HCT116 (cell line): ENCODE measurements around the gene PHACTR1. TPM values are rescaled to one million over a fixed set of nuclear protein-coding genes. Genes with fewer than 3 reads are reported as not detected.

Experiments used
- ATAC-seq: fragments of 200-7000 bp; cut with Tn5 transposase; 2 replicates; pipeline ENCODE4 v1.9.1; 2020; ENCODE audit warnings: mild to moderate bottlenecking, moderate library complexity
- BruUV-seq: library from RNA; stranded (reverse); fragments of 400-500 nt; replicated peaks from 2 replicates; lab custom pipeline; 2021; lab: Mats Ljungman, UMichigan
- CTCF ChIA-PET: fragments of 300-600 bp; sonication (Branson Sonifier 250); formaldehyde crosslinking; loops from one replicate; lab custom pipeline; 2021; ENCODE audit warnings: antibody characterized with exemption; lab: Charles Lee
- POLR2A ChIA-PET: fragments of 300-600, 350-600 bp; sonication (Branson Sonifier 250); formaldehyde crosslinking; loops from one replicate; lab custom pipeline; 2021; ENCODE audit warnings: antibody characterized with exemption; lab: Charles Lee
- RAD21 ChIA-PET, 2 experiments: fragments of 300-600 bp; sonication (Branson Sonifier 250); formaldehyde crosslinking; loops; one replicate each; lab custom pipeline; 2023; ENCODE audit warnings: low total read pairs in 2 of 2; ENCODE audit not compliant: uncharacterized antibody in 2 of 2, unreplicated experiment in 2 of 2, low non-redundant PET in 1 of 2; lab: Charles Lee
- DNase-seq: peaks from one replicate; pipeline ENCODE4 v3.0.0-alpha.2; 2010; ENCODE audit warnings: low read depth, low spot score
- H2AFZ ChIP-seq: fragments of 200-600 bp; shearing (Covaris generic), sonication (generic); 2 replicates; pipeline ENCODE4 v1.6.1; 2017; ENCODE audit warnings: low read depth, mixed run types, mixed read lengths, antibody characterized with exemption, low read length; ENCODE audit not compliant: poor library complexity, severe bottlenecking
- H3K27ac ChIP-seq: 2 replicates; pipeline ENCODE4 v1.5.1; 2012; ENCODE audit warnings: low read depth, low read length
- H3K27me3 ChIP-seq: fragments of 200-600 bp; sonication (generic); 2 replicates; pipeline ENCODE4 v1.6.1; 2016; ENCODE audit warnings: mixed run types, low read length, mixed read lengths; ENCODE audit not compliant: insufficient read depth
- H3K36me3 ChIP-seq, 2 experiments: fragments of 200-500 bp in 1 of 2; fragments of 200-600 bp in 1 of 2; sonication (Bioruptor generic) in 1 of 2; sonication (generic) in 1 of 2; 2 replicates each; pipeline versions ENCODE4 v1.5.1 to v1.6.1; 2014 to 2016; ENCODE audit warnings: low read length in 2 of 2, inconsistent platforms in 1 of 2, mixed read lengths in 1 of 2, mixed run types in 1 of 2; ENCODE audit not compliant: insufficient read depth in 2 of 2, control insufficient read depth in 1 of 2
- H3K4me1 ChIP-seq, 2 experiments: fragments of 200-600 bp in 1 of 2; sonication (generic) in 1 of 2; 2 replicates each; pipeline versions ENCODE4 v1.5.1 to v1.6.1; 2012 to 2017; ENCODE audit warnings: low read length in 2 of 2, inconsistent platforms in 1 of 2, mild to moderate bottlenecking in 1 of 2, mixed read lengths in 1 of 2, mixed run types in 1 of 2, moderate library complexity in 1 of 2; ENCODE audit not compliant: insufficient read depth in 2 of 2, control insufficient read depth in 1 of 2
- H3K4me2 ChIP-seq: fragments of 200-600 bp; sonication (generic); 2 replicates; pipeline ENCODE4 v1.6.1; 2017; ENCODE audit warnings: mixed run types, low read length, mixed read lengths
- H3K4me3 ChIP-seq, 2 experiments: fragments of 200-600 bp in 1 of 2; sonication (generic) in 1 of 2; replicated peaks in 1 of 2; 2 replicates each; pipeline ENCODE4 v1.5.1; 2011 to 2016; ENCODE audit warnings: low read length in 2 of 2, control low read depth in 1 of 2, low read depth in 1 of 2, mild to moderate bottlenecking in 1 of 2, mixed read lengths in 1 of 2, mixed run types in 1 of 2
- H3K79me2 ChIP-seq: fragments of 200-600 bp; sonication (generic); 2 replicates; pipeline ENCODE4 v1.6.1; 2017; ENCODE audit warnings: mild to moderate bottlenecking, mixed run types, low read length, moderate library complexity, mixed read lengths; ENCODE audit not compliant: insufficient read depth
- H3K9ac ChIP-seq: fragments of 200-600 bp; sonication (generic); 2 replicates; pipeline ENCODE4 v1.6.1; 2016; ENCODE audit warnings: low read length, mixed read lengths
- H3K9me2 ChIP-seq: fragments of 200-600 bp; sonication (generic), shearing (Covaris generic); 2 replicates; pipeline ENCODE4 v1.6.1; 2017; ENCODE audit warnings: mixed run types, mild to moderate bottlenecking, moderate library complexity; ENCODE audit not compliant: insufficient read depth
- H3K9me3 ChIP-seq, 2 experiments: fragments of 200-500 bp in 1 of 2; fragments of 200-600 bp in 1 of 2; sonication (Bioruptor generic) in 1 of 2; sonication (generic) in 1 of 2; 2 replicates each; pipeline ENCODE4 v1.6.1; 2014 to 2017; ENCODE audit warnings: low read length in 2 of 2, mixed read lengths in 2 of 2, inconsistent platforms in 1 of 2, low read depth in 1 of 2, mild to moderate bottlenecking in 1 of 2, mixed run types in 1 of 2, moderate library complexity in 1 of 2; ENCODE audit not compliant: control insufficient read depth in 1 of 2, insufficient read depth in 1 of 2
- H4K20me1 ChIP-seq: fragments of 200-600 bp; sonication (generic), shearing (Covaris generic); 2 replicates; pipeline ENCODE4 v1.6.1; 2017; ENCODE audit warnings: mixed run types, mild to moderate bottlenecking, moderate library complexity; ENCODE audit not compliant: insufficient read depth
- CBX3 ChIP-seq: IDR thresholded peaks from 2 replicates; pipeline ENCODE4 v1.6.1; 2012; ENCODE audit warnings: low read depth
- CEBPB ChIP-seq: IDR thresholded peaks from 2 replicates; pipeline ENCODE4 v1.6.1; 2012; ENCODE audit warnings: low read depth
- EGR1 ChIP-seq: IDR thresholded peaks from 2 replicates; pipeline ENCODE4 v1.6.1; 2012; ENCODE audit warnings: low read depth
- ELF1 ChIP-seq: IDR thresholded peaks from 2 replicates; pipeline ENCODE4 v1.6.1; 2012; ENCODE audit warnings: low read depth, borderline replicate concordance
- EZH2 ChIP-seq: fragments of 200-600 bp; sonication (generic); IDR thresholded peaks from 2 replicates; pipeline ENCODE4 v1.6.1; 2017; ENCODE audit warnings: antibody characterized with exemption, mixed run types
- EZH2phosphoT487 ChIP-seq: fragments of 200-600 bp; IDR thresholded peaks from 2 replicates; pipeline ENCODE4 v1.6.1; 2018; ENCODE audit warnings: antibody characterized with exemption, borderline replicate concordance
- FOSL1 ChIP-seq: IDR thresholded peaks from 2 replicates; pipeline ENCODE4 v1.6.1; 2012; ENCODE audit warnings: low read depth
- JUND ChIP-seq: IDR thresholded peaks from 2 replicates; pipeline ENCODE4 v1.6.1; 2012
- POLR2A ChIP-seq: IDR thresholded peaks from 2 replicates; pipeline ENCODE4 v1.7.0; 2011; ENCODE audit warnings: borderline replicate concordance; ENCODE audit not compliant: insufficient read depth, insufficient read length; ENCODE audit errors: extremely low read depth
- POLR2AphosphoS5 ChIP-seq: IDR thresholded peaks from 2 replicates; pipeline ENCODE4 v1.6.1; 2011; ENCODE audit warnings: mild to moderate bottlenecking, low read depth, low read length, moderate library complexity
- RAD21 ChIP-seq: IDR thresholded peaks from 2 replicates; pipeline ENCODE4 v1.6.1; 2012; ENCODE audit warnings: low read depth, mild to moderate bottlenecking
- SIN3A ChIP-seq: IDR thresholded peaks from 2 replicates; pipeline ENCODE4 v1.6.1; 2012; ENCODE audit warnings: low read depth
- SP1 ChIP-seq: IDR thresholded peaks from 2 replicates; pipeline ENCODE4 v1.6.1; 2012; ENCODE audit warnings: low read depth
- SRF ChIP-seq: IDR thresholded peaks from 2 replicates; pipeline ENCODE4 v1.6.1; 2012; ENCODE audit warnings: low read depth
- TCF7L2 ChIP-seq: IDR thresholded peaks from 2 replicates; pipeline ENCODE4 v1.7.0; 2011; ENCODE audit warnings: borderline replicate concordance, inconsistent platforms; ENCODE audit not compliant: insufficient read depth, insufficient read length; ENCODE audit errors: extremely low read depth
- ZFX ChIP-seq: fragments of 450-650 bp; IDR thresholded peaks from 2 replicates; pipeline ENCODE4 v1.6.1; 2017
- ZNF274 ChIP-seq: fragments of 200-500 bp; sonication (Bioruptor generic); IDR thresholded peaks from 2 replicates; pipeline ENCODE4 v1.6.1; 2014; ENCODE audit warnings: mild to moderate bottlenecking, low read depth, low read length, inconsistent platforms
- intact Hi-C: fragments of 100-400 bp; cut with micrococcal nuclease; formaldehyde crosslinking; loops from 2 replicates; pipeline ENCODE4 v1.10.0; 2022
- total RNA-seq: library from RNA; stranded (reverse); gene quantifications from one replicate; pipeline ENCODE4 v1.2.1, GENCODE V29; 2021; ENCODE audit not compliant: unreplicated experiment
- TF ChIP-seq, protein P1 (sequence below): IDR thresholded peaks from 2 replicates; pipeline ENCODE4 v1.6.1; 2012
- TF ChIP-seq, protein P2 (sequence below): IDR thresholded peaks from 2 replicates; pipeline ENCODE4 v1.6.1; 2012
- TF ChIP-seq, protein P3 (sequence below), 3 experiments: fragments of 200-600 bp in 1 of 3; sonication (generic) in 1 of 3; IDR thresholded peaks in 2 of 3; conservative IDR thresholded peaks in 1 of 3; 2 replicates each; pipeline ENCODE4 v1.5.1; 2012 to 2017; ENCODE audit warnings: low read depth in 2 of 3, low read length in 2 of 3, antibody characterized with exemption in 1 of 3, borderline replicate concordance in 1 of 3, control low read depth in 1 of 3, mild to moderate bottlenecking in 1 of 3, mixed read lengths in 1 of 3, mixed run types in 1 of 3, moderate library complexity in 1 of 3; ENCODE audit not compliant: insufficient read depth in 1 of 3

Gene PHACTR1
- total RNA-seq, 1 experiment from 2014 or later, result 0.17 TPM

DNA sequence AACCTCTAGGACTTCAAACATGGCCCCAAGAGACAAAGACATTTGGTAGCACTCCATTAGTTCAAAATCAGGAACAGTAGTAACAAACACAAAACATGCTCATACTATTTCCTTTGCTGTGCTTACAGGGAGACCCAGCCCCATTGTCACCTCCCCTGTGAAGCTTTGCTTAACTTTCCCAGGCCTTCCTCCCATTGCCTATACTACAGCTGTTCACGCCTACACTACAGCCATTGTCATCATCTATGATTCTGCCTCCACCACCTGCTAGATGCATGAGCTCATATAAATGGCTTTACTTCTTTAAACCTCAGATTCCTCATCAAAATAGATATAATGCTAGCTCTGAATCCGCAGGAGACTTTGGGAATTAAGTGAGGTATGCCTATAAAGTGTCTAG, 8.7 kb downstream of the PHACTR1 start:
- DNase-seq (no peak), ATAC-seq (no peak)
- intact Hi-C loops, result no loop called here
- Histone ChIP-seq H3K9me3 (no peaks in the 10 kb centered on the region), H3K27ac (no peak overlapping the region), H3K4me1 (no peaks in the 10 kb centered on the region), H2AFZ (no peak overlapping the region), H3K9ac (no peak overlapping the region), H3K36me3 (no peaks in the 10 kb centered on the region), H3K9me2 (no peaks in the 10 kb centered on the region), H3K27me3 (peaks cover 25% of the 10 kb centered on the region; the same call in 1 of the 2 replicates), H3K79me2 (no peaks in the 10 kb centered on the region), H4K20me1 (no peaks in the 10 kb centered on the region), H3K4me3 (no peak overlapping the region), H3K4me2 (no peak overlapping the region)
- BruUV-seq, result no TSS peak
- CTCF ChIA-PET, result no interaction called here
- RAD21 ChIA-PET, result no interaction called here
- POLR2A ChIA-PET, result no interaction called here
- TF ChIP-seq, protein P1, sequence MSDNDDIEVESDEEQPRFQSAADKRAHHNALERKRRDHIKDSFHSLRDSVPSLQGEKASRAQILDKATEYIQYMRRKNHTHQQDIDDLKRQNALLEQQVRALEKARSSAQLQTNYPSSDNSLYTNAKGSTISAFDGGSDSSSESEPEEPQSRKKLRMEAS, result no peak
- no peak for TF ChIP-seq JUND
- no peak for TF ChIP-seq SIN3A
- TF ChIP-seq, protein P2, sequence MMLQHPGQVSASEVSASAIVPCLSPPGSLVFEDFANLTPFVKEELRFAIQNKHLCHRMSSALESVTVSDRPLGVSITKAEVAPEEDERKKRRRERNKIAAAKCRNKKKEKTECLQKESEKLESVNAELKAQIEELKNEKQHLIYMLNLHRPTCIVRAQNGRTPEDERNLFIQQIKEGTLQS, result no peak
- no peak for TF ChIP-seq CEBPB
- TF ChIP-seq SP1, result no peak
- TF ChIP-seq SRF, result no peak
- no peak for TF ChIP-seq POLR2A
- TF ChIP-seq EZH2, result no peak
- no peak for TF ChIP-seq CBX3
- no peak for TF ChIP-seq EGR1
- TF ChIP-seq ZNF274, result no peak
- no peak for TF ChIP-seq TCF7L2
- no peak for TF ChIP-seq RAD21
- TF ChIP-seq ELF1, result no peak
- TF ChIP-seq ZFX, result no peak
- TF ChIP-seq, protein P3, sequence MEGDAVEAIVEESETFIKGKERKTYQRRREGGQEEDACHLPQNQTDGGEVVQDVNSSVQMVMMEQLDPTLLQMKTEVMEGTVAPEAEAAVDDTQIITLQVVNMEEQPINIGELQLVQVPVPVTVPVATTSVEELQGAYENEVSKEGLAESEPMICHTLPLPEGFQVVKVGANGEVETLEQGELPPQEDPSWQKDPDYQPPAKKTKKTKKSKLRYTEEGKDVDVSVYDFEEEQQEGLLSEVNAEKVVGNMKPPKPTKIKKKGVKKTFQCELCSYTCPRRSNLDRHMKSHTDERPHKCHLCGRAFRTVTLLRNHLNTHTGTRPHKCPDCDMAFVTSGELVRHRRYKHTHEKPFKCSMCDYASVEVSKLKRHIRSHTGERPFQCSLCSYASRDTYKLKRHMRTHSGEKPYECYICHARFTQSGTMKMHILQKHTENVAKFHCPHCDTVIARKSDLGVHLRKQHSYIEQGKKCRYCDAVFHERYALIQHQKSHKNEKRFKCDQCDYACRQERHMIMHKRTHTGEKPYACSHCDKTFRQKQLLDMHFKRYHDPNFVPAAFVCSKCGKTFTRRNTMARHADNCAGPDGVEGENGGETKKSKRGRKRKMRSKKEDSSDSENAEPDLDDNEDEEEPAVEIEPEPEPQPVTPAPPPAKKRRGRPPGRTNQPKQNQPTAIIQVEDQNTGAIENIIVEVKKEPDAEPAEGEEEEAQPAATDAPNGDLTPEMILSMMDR (IDR thresholded peaks at IDR 0.05 in 2 of 3, conservative IDR thresholded peaks at IDR 0.05 in 1 of 3; ENCODE audit: borderline replicate concordance in 1 of 3, insufficient read depth in 1 of 3, low read depth in 2 of 3, low read length in 2 of 3), result no peak
- no peak for TF ChIP-seq POLR2AphosphoS5
- no peak for TF ChIP-seq EZH2phosphoT487
- no peak for TF ChIP-seq FOSL1
